ENCODE measurements around the gene BTRC. TPM values are rescaled to one million over a fixed set of nuclear protein-coding genes. Genes with fewer than 3 reads are reported as not detected.
"Not testable (repeated sequence)": the region's sequence is repeated elsewhere in the genome, so short reads cannot be mapped to it uniquely, and the experiment has no call there.

Gene BTRC
- total RNA-seq, 2 donors from 2014 or later = 16.0 to 25.4 TPM

GRCh38 chr10:101330631-101331225, 23.2 kb upstream of the BTRC start:
- Histone ChIP-seq H3K27ac (no peak overlapping the region), H3K36me3 (no peaks in the 10 kb centered on the region), H3K4me3 (no peak overlapping the region), H3K4me1 (replicated peaks) (no peaks in the 10 kb centered on the region), H3K27me3 (replicated peaks; ENCODE audit: insufficient read depth) (no peaks in the 10 kb centered on the region), H3K9me3 (no peaks in the 10 kb centered on the region)
- 65% methylated on average over 14 of the region's 14 CpGs for WGBS
- DNase-seq (ENCODE audit: low spot score) = no peak
- intact Hi-C loops (cut with DNase I) = no loop called here
- TF ChIP-seq POLR2A (IDR thresholded peaks at IDR 0.05) (no peak), CTCF (IDR thresholded peaks at IDR 0.05) (no peak), POLR2AphosphoS5 (IDR thresholded peaks at IDR 0.05) (no peak)

DNA sequence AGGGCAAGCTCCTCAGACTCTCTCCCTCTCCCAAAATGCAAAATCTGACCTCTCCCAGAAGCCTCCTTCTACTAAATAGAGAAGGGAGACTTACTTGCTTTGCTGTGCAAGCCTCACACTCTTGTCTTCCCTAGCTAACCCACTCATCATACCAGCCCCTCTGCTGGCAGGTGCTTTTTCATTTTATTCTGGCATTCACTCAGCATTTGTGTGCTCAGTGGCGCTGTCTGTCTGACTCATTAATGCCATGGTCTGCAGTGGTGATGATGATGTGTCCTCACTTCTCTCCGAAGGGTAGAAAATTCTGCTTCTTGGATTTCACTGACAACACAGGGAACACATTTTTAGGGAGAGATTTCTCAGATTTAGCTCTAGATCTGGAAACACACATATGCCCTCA, 22.0 kb upstream of the BTRC start:
- TF ChIP-seq POLR2AphosphoS5 (IDR thresholded peaks at IDR 0.05) (no peak), POLR2A (IDR thresholded peaks at IDR 0.05) (no peak), CTCF (IDR thresholded peaks at IDR 0.05) (no peak)
- Histone ChIP-seq H3K4me1 (replicated peaks) (no peaks in the 10 kb centered on the region), H3K9me3 (no peaks in the 10 kb centered on the region), H3K4me3 (no peak overlapping the region), H3K36me3 (no peaks in the 10 kb centered on the region), H3K27me3 (replicated peaks; ENCODE audit: insufficient read depth) (no peaks in the 10 kb centered on the region), H3K27ac (no peak overlapping the region)
- DNase-seq (ENCODE audit: low spot score) = no peak
- intact Hi-C loops (cut with DNase I) = no loop called here
- WGBS = 69% methylated on average over 2 of the region's 2 CpGs

GRCh38 chr10:101334259-101334658, 19.7 kb upstream of the BTRC start:
- H3K27me3 ChIP-seq (replicated peaks; ENCODE audit: insufficient read depth); DNase-seq (ENCODE audit: low spot score); H3K4me3 ChIP-seq; H3K9me3 ChIP-seq; intact Hi-C loops (cut with DNase I); H3K27ac ChIP-seq; H3K4me1 ChIP-seq (replicated peaks); H3K36me3 ChIP-seq: not testable (repeated sequence)
- 90% methylated on average over 5 of the region's 5 CpGs for WGBS

GRCh38 chr10:101336382-101336781, 17.6 kb upstream of the BTRC start:
- no peak overlapping the region for H3K4me3 ChIP-seq
- H3K27ac ChIP-seq = no peak overlapping the region
- TF ChIP-seq CTCF (IDR thresholded peaks at IDR 0.05) (no peak), POLR2AphosphoS5 (IDR thresholded peaks at IDR 0.05) (no peak), POLR2A (IDR thresholded peaks at IDR 0.05) (no peak)
- DNase-seq (ENCODE audit: low spot score) = no peak
- H3K36me3 ChIP-seq = no peaks in the 10 kb centered on the region
- H3K27me3 ChIP-seq (replicated peaks; ENCODE audit: insufficient read depth) = peaks cover 2% of the 10 kb centered on the region
- H3K9me3 ChIP-seq = no peaks in the 10 kb centered on the region
- no peaks in the 10 kb centered on the region for H3K4me1 ChIP-seq (replicated peaks)
- intact Hi-C loops (cut with DNase I) = no loop called here

DNA sequence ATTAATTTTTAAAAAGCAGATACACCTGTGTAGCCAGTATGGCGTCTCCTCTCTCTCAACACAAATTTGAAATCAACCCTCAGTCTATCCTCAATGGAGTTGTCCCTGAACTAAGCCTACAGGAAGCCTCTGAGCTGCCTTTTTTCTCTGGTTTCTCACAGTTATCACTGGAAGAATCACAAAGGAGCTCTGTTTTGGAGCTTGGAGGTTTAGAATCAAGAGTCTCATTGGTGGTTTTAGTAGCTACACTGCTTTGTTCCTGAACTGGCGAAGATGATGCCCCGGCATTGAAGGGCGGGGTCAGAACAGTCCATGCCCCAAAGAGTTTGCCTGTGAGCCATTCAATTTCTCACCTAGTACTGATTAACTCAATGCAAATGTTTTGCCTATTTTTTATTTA, 16.1 kb upstream of the BTRC start:
- 87% methylated on average over 4 of the region's 4 CpGs for WGBS

More for the DNA sequence above, 16.1 kb upstream of the BTRC start:
- no peak for TF ChIP-seq CTCF (IDR thresholded peaks at IDR 0.05)
- Histone ChIP-seq H3K27ac (no peak overlapping the region), H3K4me3 (no peak overlapping the region), H3K9me3 (no peaks in the 10 kb centered on the region), H3K36me3 (no peaks in the 10 kb centered on the region), H3K4me1 (replicated peaks) (no peaks in the 10 kb centered on the region), H3K27me3 (replicated peaks; ENCODE audit: insufficient read depth) (peaks cover 2% of the 10 kb centered on the region)
- intact Hi-C loops (cut with DNase I) = no loop called here
- DNase-seq (ENCODE audit: low spot score) = no peak

All from prostate gland (tissue), 2 donors.